ENCODE results near the gene CLCN5.

DNA sequence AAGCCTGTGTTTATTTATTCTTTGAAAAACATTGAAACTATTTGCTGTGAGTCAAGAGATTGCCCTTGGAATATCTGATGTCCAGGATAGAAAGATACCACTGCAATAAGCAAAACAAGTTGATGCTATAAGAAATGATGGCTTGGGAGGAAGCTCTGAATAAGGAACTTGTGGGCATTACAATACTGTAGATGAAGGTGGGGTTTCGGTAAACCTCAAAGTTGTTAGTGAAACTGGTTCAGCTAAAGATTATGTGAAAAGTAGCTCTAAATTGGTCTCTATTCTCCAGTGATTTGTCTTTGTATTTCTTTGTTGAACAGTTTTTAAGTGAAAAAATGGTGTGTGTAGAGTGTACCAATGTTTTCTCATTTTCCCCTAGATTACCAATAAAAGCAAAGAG is 149.7 kb downstream of the CLCN5 start:
- TF ChIP-seq, protein P1, sequence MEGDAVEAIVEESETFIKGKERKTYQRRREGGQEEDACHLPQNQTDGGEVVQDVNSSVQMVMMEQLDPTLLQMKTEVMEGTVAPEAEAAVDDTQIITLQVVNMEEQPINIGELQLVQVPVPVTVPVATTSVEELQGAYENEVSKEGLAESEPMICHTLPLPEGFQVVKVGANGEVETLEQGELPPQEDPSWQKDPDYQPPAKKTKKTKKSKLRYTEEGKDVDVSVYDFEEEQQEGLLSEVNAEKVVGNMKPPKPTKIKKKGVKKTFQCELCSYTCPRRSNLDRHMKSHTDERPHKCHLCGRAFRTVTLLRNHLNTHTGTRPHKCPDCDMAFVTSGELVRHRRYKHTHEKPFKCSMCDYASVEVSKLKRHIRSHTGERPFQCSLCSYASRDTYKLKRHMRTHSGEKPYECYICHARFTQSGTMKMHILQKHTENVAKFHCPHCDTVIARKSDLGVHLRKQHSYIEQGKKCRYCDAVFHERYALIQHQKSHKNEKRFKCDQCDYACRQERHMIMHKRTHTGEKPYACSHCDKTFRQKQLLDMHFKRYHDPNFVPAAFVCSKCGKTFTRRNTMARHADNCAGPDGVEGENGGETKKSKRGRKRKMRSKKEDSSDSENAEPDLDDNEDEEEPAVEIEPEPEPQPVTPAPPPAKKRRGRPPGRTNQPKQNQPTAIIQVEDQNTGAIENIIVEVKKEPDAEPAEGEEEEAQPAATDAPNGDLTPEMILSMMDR (IDR thresholded peaks at IDR 0.05 in 4 of 5, conservative IDR thresholded peaks at IDR 0.05 in 1 of 5): no peak
- no peak for TF ChIP-seq POLR2A (IDR thresholded peaks at IDR 0.05)

Data from gastrocnemius medialis (tissue), 4 donors.